Astrocyte of the cerebellum (primary cell): ENCODE data around the gene NUDT17.

ENCODE experiments used
- DNase-seq: peaks from one replicate; pipeline ENCODE4 v3.0.0-alpha.2; 2011; ENCODE audit warnings: low read depth
- H3K4me3 ChIP-seq: 2 replicates; pipeline ENCODE4 v1.5.1; 2011; ENCODE audit warnings: mild to moderate bottlenecking, low read depth, low read length, moderate library complexity
- CTCF ChIP-seq: IDR thresholded peaks from 2 replicates; pipeline ENCODE4 v1.5.1; 2012; ENCODE audit warnings: low read length, low read depth, moderate library complexity, mild to moderate bottlenecking; ENCODE audit errors: missing control alignments
- in situ Hi-C: cut with HindIII; loops from 2 replicates; pipeline ENCODE4 v1.10.0; 2017; ENCODE audit warnings: low sequenced_read_pairs

Gene NUDT17

DNA sequence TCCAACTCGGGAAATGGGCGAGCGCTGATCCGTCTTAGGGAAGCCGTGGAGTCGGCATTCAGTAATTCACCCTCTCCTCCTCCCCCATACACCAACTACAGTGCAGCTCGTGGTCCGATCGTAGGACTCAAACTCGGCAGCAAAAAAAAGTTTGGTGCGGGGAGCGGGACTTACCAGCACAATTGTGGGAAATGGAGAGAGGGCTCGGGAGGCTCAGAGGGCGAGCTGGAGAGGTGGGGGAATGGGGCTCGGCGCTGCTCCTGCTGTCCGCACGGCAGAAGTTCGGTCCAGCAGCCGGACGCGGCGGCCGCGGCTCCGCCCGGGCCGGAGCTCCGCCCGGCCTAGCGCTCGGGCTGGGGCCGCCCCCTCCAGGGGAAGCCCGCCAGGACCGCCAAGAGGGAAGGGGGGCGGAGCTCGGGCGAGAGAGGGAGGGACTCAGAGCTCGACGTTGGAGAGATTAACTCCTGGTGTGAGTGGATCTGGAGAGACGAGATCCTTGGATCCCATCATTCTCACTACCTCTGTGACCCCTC lies 14.1 kb downstream of the NUDT17 start:
- H3K4me3 ChIP-seq: peak overlapping the region; percentile 86
- no peak for TF ChIP-seq CTCF
- in situ Hi-C loops: no loop called here
- DNase-seq: peak; percentile 63

- in situ Hi-C loops: no loop called here
- no peak overlapping the region for H3K4me3 ChIP-seq
- TF ChIP-seq CTCF: no peak
- no peak for DNase-seq
Observed at GRCh38 chr1:145863282-145864018, 18.0 kb downstream of the NUDT17 start.

DNA sequence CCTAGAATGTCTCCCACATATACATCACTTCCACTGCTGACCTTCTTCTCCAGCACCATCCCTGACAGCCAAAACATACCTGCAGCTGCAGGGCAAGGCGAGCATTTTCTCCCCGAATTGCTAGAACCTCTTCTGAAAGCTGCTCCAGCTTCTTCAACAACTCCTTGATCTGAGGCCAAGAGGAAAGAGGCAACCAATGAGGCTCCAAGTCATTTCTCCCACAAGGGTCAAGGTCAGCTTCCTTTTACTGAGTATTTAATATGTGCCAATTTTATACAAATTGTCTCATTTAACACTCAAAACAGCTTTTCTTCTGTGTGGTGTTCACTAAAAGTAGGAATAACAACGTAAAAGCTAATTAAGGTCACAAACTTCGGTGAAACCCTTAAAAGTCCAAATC lies 22.8 kb downstream of the NUDT17 start:
- no peak for TF ChIP-seq CTCF
- no peak overlapping the region for H3K4me3 ChIP-seq
- no peak for DNase-seq
- in situ Hi-C loops: no loop called here

DNA sequence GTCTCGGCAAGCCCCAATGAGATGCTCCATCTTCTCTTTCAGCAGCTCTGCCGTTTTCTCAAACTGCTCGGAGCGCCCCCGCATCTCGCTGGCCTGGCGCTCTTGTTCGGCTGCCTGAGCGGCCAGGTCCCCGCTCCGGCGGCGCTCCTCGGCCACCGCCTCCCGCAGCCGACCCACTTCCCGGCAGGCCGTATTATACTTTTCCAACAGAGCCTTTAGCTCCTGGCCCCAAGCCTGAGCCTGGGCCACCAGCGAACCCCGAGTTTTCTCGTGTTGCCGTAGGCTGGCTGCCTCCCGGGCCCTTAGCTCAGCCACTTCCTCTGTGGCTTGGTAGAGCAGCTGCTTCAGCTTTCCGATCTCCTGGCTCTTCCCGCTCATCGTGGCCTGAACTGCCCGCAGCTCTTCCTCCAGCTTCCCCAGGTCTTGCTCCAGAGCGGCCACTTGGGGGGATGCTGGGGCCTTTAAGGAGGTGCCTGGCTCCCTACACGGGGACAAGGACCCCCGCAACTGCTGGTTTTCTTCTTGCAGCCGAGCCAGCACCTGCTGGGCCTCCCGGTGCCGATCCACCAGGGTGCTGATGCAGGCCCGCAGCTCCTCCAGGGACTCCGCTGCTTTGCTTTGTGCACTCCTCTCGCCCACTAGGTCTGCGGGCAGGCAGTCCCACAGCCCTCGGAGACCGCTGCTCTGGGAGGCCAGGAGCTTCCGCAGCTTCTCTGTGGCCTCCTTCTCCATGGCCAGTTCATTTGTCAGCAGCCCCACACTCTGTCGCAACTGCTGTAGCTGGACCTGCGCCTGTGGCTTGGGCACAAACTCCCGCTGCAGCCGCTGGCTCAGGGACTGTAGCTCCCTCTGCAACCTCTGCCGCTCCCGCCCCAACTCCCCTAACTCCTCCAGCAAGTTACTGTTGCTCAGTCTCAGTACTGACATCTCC lies 26.8 kb downstream of the NUDT17 start:
- in situ Hi-C loops: no loop called here
- TF ChIP-seq CTCF: no peak

GRCh38 chr1:145874646-145875045 lies 29.2 kb downstream of the NUDT17 start:
- no peak for DNase-seq
- TF ChIP-seq CTCF: no peak
- in situ Hi-C loops: no loop called here
- H3K4me3 ChIP-seq: no peak overlapping the region

More for the DNA sequence above, 26.8 kb downstream of the NUDT17 start:
- H3K4me3 ChIP-seq: peak overlapping the region; percentile 37
- no peak for DNase-seq

DNA sequence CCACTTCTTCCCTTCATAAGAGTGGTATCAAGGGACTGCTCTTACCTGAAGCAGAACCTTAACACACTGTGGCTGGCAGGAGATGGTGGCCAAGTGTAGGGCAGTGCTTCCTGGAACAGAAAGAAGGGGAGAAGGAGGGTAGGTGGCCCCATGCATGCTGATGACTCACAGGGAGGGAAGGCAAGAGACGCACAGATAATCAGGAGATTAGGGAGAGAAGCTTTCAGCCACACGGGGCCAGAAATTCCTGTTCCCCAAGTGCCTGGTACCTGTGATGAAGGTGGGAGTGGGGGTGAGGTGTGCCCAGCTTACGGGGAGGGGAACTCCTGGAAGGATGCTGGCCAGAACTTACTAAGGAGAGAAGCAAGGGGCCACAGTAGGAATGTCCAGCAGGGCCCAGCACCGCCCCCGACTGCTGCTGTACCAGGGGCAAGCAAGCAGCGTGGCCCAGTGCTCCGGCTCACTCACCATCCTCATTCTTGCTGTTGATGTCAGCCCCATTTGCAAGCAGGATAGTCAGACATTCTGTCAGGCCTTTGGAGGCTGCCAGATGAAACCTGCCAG lies 32.6 kb downstream of the NUDT17 start:
- in situ Hi-C loops: no loop called here
- H3K4me3 ChIP-seq: no peak overlapping the region
- no peak for DNase-seq
- TF ChIP-seq CTCF: no peak
